ENCODE results near the gene MARCHF5.

Gene MARCHF5

GRCh38 chr10:92284112-92284704, 6.8 kb upstream of the MARCHF5 start:
- TF ChIP-seq TAF1 (IDR thresholded peaks at IDR 0.05; ENCODE audit: borderline replicate concordance, insufficient read depth, low read length) (no peak), FOXP2 (optimal IDR thresholded peaks at IDR 0.05; ENCODE audit: borderline replicate concordance, extremely low read depth, extremely low read length, insufficient read depth) (no peak), SIN3A (IDR thresholded peaks at IDR 0.05; ENCODE audit: borderline replicate concordance, insufficient read depth, low read length) (no peak)

- no peak for TF ChIP-seq POLR2AphosphoS5 (IDR thresholded peaks at IDR 0.05; ENCODE audit: low read depth, low read length)
- peak; percentile 61; the same call in 1 of the 2 replicates for TF ChIP-seq SIN3A (IDR thresholded peaks at IDR 0.05; ENCODE audit: borderline replicate concordance, insufficient read depth, low read length)
Measured at GRCh38 chr10:92290076-92290836, 711 bp upstream of the MARCHF5 start.

GRCh38 chr10:92291616-92291865, 574 bp downstream of the MARCHF5 start:
- TF ChIP-seq POLR2AphosphoS5 (IDR thresholded peaks at IDR 0.05; ENCODE audit: low read depth, low read length) (no peak), REST (IDR thresholded peaks at IDR 0.05; ENCODE audit: insufficient read depth in 1 of 2, low read depth in 2 of 2, low read length in 2 of 2) (no peak), FOXP2 (optimal IDR thresholded peaks at IDR 0.05; ENCODE audit: borderline replicate concordance, extremely low read depth, extremely low read length, insufficient read depth) (no peak), TAF1 (IDR thresholded peaks at IDR 0.05; ENCODE audit: borderline replicate concordance, insufficient read depth, low read length) (no peak), SIN3A (IDR thresholded peaks at IDR 0.05; ENCODE audit: borderline replicate concordance, insufficient read depth, low read length) (no peak)

- TF ChIP-seq TAF1 (IDR thresholded peaks at IDR 0.05; ENCODE audit: borderline replicate concordance, insufficient read depth, low read length) (no peak), POLR2AphosphoS5 (IDR thresholded peaks at IDR 0.05; ENCODE audit: low read depth, low read length) (no peak), FOXP2 (optimal IDR thresholded peaks at IDR 0.05; ENCODE audit: borderline replicate concordance, extremely low read depth, extremely low read length, insufficient read depth) (no peak), SIN3A (IDR thresholded peaks at IDR 0.05; ENCODE audit: borderline replicate concordance, insufficient read depth, low read length) (no peak), REST (IDR thresholded peaks at IDR 0.05; ENCODE audit: insufficient read depth in 1 of 2, low read depth in 2 of 2, low read length in 2 of 2) (no peak)
Measured at GRCh38 chr10:92291921-92292845, 1.2 kb downstream of the MARCHF5 start.

GRCh38 chr10:92298487-92298886, 7.5 kb downstream of the MARCHF5 start:
- no peak for TF ChIP-seq REST (IDR thresholded peaks at IDR 0.05; ENCODE audit: insufficient read depth in 1 of 2, low read depth in 2 of 2, low read length in 2 of 2)

GRCh38 chr10:92303096-92303495, 12.1 kb downstream of the MARCHF5 start:
- TF ChIP-seq FOXP2 (optimal IDR thresholded peaks at IDR 0.05; ENCODE audit: borderline replicate concordance, extremely low read depth, extremely low read length, insufficient read depth) (no peak), REST (IDR thresholded peaks at IDR 0.05; ENCODE audit: insufficient read depth in 1 of 2, low read depth in 2 of 2, low read length in 2 of 2) (no peak), POLR2AphosphoS5 (IDR thresholded peaks at IDR 0.05; ENCODE audit: low read depth, low read length) (no peak), SIN3A (IDR thresholded peaks at IDR 0.05; ENCODE audit: borderline replicate concordance, insufficient read depth, low read length) (no peak), TAF1 (IDR thresholded peaks at IDR 0.05; ENCODE audit: borderline replicate concordance, insufficient read depth, low read length) (no peak)
